Activated naive CD4-positive, alpha-beta T cell treated with anti-CD3 and anti-CD28 coated beads, Interleukin-2, amount 10 ng/mL, durations not matched to agents 5 hours and 36 hours (primary cell): ENCODE measurements around the gene CENPA. TPM values are rescaled to one million over a fixed set of nuclear protein-coding genes. Genes with fewer than 3 reads are reported as not detected.

Experiments used
- total RNA-seq, 2 experiments: library from RNA; stranded (reverse); gene quantifications; one replicate each; pipeline ENCODE4 v1.2.3, GENCODE V29; 2021

CENPA gene
- total RNA-seq = 10 to 100 TPM; 31.0 to 33.8 TPM

GRCh38 chr2:26785431-26786206 lies at the start of gene CENPA:
CENPA (plus strand) TSS chr2:26786056; CDS start chr2:26786197, 141 bp downstream.

GRCh38 chr2:26764078-26764887 lies 21.6 kb upstream of the CENPA start, which contains the start of gene SLC35F6:
SLC35F6 (plus strand) TSS chr2:26764284; CDS start chr2:26764350, 66 bp downstream.

Other genes with a start within 250 kb of the CENPA start
- not detected for gene CIB4, start 144.7 kb upstream of the CENPA start, total RNA-seq
- not detected for gene KCNK3, start 93.3 kb upstream of the CENPA start, total RNA-seq
- 10 to 100 TPM; 17.9 to 18.6 TPM for gene SLC35F6, start 21.8 kb upstream of the CENPA start, total RNA-seq
- under 1 TPM in 1 of 2 experiments, not detected in 1; 0.17 TPM for gene DPYSL5, start 62.1 kb downstream of the CENPA start, total RNA-seq
- gene MAPRE3, start 184.6 kb downstream of the CENPA start, total RNA-seq = 1 to 10 TPM; 1.6 to 1.8 TPM
- gene TMEM214, start 246.9 kb downstream of the CENPA start, total RNA-seq = 10 to 100 TPM; 69.5 to 69.7 TPM